Lower leg skin (tissue), 4 donors: Measurements from ENCODE around the gene SNX11. TPM values are rescaled to one million over a fixed set of nuclear protein-coding genes. Genes with fewer than 3 reads are reported as not detected.

Source experiments
- DNase-seq, 2 donors: peaks; one replicate each; pipeline ENCODE4 v3.0.0-alpha.2; 2019; ENCODE audit warnings: low spot score in 2 of 2
- H3K4me3 ChIP-seq: fragments of 200-600 bp; sonication (generic); 2 replicates; pipeline ENCODE4 v1.5.1; 2017; ENCODE audit warnings: mild to moderate bottlenecking, low read depth; ENCODE audit not compliant: poor library complexity, severe bottlenecking
- POLR2A ChIP-seq, 2 donors: fragments of 450-650 bp; IDR thresholded peaks; one replicate each; pipeline ENCODE4 v1.6.1; 2016 to 2017; ENCODE audit warnings: antibody characterized with exemption in 2 of 2, mild to moderate bottlenecking in 1 of 2, moderate library complexity in 1 of 2
- WGBS, 2 donors: methylation state at CpG; one replicate each; pipeline ENCODE4 v1.1.5; 2018; 5-methylcytosine and 5-hydroxymethylcytosine counted together
- intact Hi-C: fragments of 100-400 bp; cut with DNase I; formaldehyde crosslinking; loops from one replicate; pipeline ENCODE4 v1.15.0; 2023; ENCODE audit warnings: low total_unique reads
- total RNA-seq, 4 donors: library from RNA; depleted of rRNA; stranded (reverse); fragments of >200 nt; gene quantifications; one replicate each; pipeline ENCODE4 v1.1.0, GENCODE V29; 2016
- TF ChIP-seq, protein P1 (sequence below), 3 donors: fragments of 450-650 bp; IDR thresholded peaks; one replicate each; pipeline ENCODE4 v1.5.1; 2016; ENCODE audit warnings: antibody characterized with exemption in 3 of 3, mild to moderate bottlenecking in 3 of 3, moderate library complexity in 2 of 3

SNX11 gene
- total RNA-seq, 4 donors from 2014 or later, result 11.1 to 15.7 (median 13.0) TPM

DNA sequence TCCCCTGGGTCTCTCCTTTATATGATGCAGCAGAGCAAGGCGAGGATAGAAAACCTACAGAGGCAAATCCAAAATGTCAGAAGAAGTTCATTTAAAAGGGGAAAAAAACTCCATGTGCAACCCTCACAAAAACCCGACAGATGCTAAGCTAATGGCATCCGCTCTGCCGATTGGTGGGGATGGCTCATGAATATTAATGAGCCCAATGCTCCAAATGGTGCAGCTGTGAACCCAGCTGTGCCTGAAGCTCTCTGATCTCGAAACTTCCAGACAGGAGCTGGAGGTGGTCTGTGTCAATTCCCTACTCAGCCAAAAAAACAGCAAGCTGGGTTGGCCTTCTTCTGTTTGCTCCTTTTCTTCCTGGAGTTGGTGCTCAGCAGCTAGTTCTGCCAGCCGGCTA is 15.5 kb downstream of the SNX11 start:
- no peak for DNase-seq
- TF ChIP-seq, protein P1, sequence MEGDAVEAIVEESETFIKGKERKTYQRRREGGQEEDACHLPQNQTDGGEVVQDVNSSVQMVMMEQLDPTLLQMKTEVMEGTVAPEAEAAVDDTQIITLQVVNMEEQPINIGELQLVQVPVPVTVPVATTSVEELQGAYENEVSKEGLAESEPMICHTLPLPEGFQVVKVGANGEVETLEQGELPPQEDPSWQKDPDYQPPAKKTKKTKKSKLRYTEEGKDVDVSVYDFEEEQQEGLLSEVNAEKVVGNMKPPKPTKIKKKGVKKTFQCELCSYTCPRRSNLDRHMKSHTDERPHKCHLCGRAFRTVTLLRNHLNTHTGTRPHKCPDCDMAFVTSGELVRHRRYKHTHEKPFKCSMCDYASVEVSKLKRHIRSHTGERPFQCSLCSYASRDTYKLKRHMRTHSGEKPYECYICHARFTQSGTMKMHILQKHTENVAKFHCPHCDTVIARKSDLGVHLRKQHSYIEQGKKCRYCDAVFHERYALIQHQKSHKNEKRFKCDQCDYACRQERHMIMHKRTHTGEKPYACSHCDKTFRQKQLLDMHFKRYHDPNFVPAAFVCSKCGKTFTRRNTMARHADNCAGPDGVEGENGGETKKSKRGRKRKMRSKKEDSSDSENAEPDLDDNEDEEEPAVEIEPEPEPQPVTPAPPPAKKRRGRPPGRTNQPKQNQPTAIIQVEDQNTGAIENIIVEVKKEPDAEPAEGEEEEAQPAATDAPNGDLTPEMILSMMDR (IDR thresholded peaks at IDR 0.05), result no peak
- intact Hi-C loops, result loop anchor here (10.0 kb wide), 1 partner anchor 98 kb away; no protein-coding TSS in a partner anchor
- 78 to 85% methylated on average over 6 of the region's 6 CpGs for WGBS, 2 donors
- no peak overlapping the region for H3K4me3 ChIP-seq

DNA sequence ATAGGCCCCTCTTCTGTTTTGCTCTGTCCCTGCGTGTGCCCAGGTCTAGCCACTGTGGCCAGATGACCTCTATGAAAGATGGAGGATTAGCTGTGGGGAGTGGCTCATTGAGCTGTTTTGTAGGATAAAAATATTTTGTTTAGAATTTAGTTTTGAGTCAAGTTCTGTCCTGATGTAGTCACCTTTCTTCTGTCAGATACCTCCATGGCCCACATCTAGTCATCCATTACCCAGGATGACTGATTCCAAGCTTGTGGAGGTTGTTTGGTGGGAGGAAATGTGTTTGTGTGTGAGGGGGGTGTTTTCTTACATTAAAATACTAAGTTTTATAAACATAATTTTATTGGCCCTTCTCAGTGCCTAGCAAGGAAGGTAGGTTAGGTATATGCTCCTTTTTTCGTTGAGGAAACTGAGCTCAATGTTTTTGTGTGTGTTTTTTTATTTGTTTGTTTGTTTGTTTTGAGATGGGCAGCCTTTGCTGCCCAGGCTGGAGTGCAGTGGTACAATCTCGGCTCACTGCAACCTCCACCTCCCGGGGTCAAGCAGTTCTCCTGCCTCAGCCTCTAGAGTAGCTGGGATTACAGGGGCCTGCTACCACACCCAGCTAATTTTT is 16.3 kb downstream of the SNX11 start:
- intact Hi-C loops, result loop anchor here (10.0 kb wide), 1 partner anchor 99 kb away; no protein-coding TSS in a partner anchor
- no peak for DNase-seq
- TF ChIP-seq, protein P1 (IDR thresholded peaks at IDR 0.05), result no peak
- TF ChIP-seq POLR2A (IDR thresholded peaks at IDR 0.05), result no peak
- H3K4me3 ChIP-seq, result no peak overlapping the region
- 96 to 99% methylated on average over 4 of the region's 4 CpGs for WGBS, 2 donors

DNA sequence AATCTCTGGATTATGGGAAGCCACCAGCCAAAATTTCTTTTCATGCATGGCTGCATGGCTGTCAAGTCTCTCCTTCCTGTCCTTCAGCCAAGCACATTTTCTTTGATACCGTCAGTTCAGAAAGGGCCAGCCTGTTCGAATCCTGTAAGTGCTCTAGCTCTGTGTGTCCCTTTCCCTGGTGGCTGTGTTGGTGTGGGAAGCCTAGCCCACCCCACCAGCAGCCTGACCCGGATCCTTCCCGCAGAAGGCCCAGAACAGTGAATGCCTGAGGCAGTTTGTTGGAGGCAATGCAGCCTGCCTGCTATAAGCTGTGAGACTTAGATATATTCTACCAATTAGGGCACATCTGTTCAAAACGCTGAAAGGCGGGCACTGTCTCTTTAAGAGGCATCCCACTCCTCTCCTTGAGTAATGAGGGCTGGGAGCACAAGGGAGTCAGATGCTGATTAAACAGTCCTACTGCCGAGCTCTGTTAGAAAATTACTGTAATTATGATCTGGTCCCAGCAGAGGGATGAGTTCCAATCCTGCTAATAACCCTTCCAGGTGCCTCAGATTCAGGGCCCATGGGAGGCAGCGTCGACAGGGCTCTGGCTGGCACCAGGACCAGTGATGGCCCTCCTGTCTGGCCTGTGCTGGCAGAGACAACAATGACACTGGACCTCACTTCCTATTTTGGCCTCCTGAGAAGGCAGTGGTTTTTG is 18.4 kb downstream of the SNX11 start:
- intact Hi-C loops, result loop anchor here (10.0 kb wide), 1 partner anchor 101 kb away; no protein-coding TSS in a partner anchor
- no peak for TF ChIP-seq POLR2A (IDR thresholded peaks at IDR 0.05)
- TF ChIP-seq, protein P1 (IDR thresholded peaks at IDR 0.05), result no peak
- DNase-seq, result peak in 1 of 2 donors; percentile 42
- H3K4me3 ChIP-seq, result no peak overlapping the region
- WGBS, 2 donors, result 62 to 77% methylated on average over 8 to 9 of the region's 9 CpGs

DNA sequence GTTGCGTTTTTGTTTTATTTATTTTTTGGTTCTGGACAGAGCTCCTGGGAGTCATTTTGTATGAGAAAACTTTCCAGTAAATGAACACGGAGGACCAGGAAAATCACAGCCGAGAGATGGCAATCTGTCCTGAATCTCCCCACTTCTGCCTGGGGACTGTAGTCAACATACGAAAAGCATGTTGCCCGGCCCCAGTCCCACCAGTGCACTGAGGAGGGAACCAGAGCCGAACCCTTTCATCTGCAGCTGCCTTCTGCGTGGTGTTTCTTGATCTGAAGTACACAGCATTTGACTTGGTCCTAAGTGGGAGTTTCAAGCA is 18.9 kb downstream of the SNX11 start:
- no peak overlapping the region for H3K4me3 ChIP-seq
- no peak for TF ChIP-seq POLR2A (IDR thresholded peaks at IDR 0.05)
- TF ChIP-seq, protein P1 (IDR thresholded peaks at IDR 0.05), result no peak
- 83 to 85% methylated on average over 7 of the region's 7 CpGs for WGBS, 2 donors
- DNase-seq, result peak in 1 of 2 donors; percentile 75
- intact Hi-C loops, result loop anchor here (10.0 kb wide), 1 partner anchor 102 kb away; no protein-coding TSS in a partner anchor

DNA sequence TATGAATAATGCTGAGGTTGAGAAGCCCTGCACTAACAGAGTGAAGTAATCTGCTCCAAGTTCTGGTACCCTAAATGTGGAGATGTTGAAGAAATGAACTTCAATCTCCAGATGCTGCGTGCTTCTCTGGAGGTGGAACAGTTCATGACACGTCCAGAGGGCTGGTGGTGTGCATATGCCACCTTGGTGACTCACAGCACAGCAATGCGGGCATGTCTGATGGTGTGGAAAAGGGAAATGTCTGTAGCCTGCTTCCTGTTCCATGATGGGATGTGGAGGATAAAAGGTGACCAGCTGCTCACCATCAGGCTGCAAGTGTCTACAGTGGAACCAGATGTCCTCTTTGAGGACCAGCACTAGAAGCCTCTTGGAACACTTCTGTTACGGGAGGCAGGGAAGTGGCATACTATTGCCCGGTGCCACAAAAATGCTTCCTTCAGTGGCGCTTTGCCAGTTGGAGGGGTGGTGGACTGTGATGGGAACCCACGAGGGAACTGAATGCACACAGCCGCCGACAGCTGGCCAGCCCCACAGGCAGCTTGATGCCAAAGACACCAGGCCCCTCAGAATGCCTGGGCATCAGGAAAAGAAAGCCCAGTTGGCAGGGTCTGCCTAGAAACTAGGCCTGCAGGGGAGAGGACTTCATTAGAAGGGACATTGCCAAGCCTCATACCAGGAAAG is 19.9 kb downstream of the SNX11 start:
- WGBS, 2 donors, result 35 to 39% methylated on average over 9 of the region's 9 CpGs
- H3K4me3 ChIP-seq, result no peak overlapping the region
- intact Hi-C loops, result loop anchor here (10.0 kb wide), 1 partner anchor 103 kb away; no protein-coding TSS in a partner anchor
- TF ChIP-seq, protein P1 (IDR thresholded peaks at IDR 0.05), result no peak
- TF ChIP-seq POLR2A (IDR thresholded peaks at IDR 0.05), result no peak
- peak in 1 of 2 donors; percentile 72 for DNase-seq
